Midbrain (tissue), 1 donor: Measurements from ENCODE around the gene HNRNPU.
"Not testable (repeated sequence)": the region's sequence is repeated elsewhere in the genome, so short reads cannot be mapped to it uniquely, and the experiment has no call there.

Experiments
- DNase-seq: peaks from one replicate; lab custom pipeline; 2025; lab: John Stamatoyannopoulos, UW

The HNRNPU gene

GRCh38 chr1:244840219-244840794, 24.0 kb downstream of the HNRNPU start:
- DNase-seq, result no peak

- DNase-seq, result no peak
These were observed 24.7 kb downstream of the HNRNPU start for GRCh38 chr1:244839656-244840055.

- DNase-seq, result no peak
These were observed 26.6 kb downstream of the HNRNPU start for GRCh38 chr1:244837597-244838258.

- no peak for DNase-seq
These were observed 27.8 kb downstream of the HNRNPU start for GRCh38 chr1:244836584-244836983.

- DNase-seq, result peak; percentile 52
These were observed 28.2 kb downstream of the HNRNPU start for GRCh38 chr1:244836135-244836521.

- DNase-seq, result peak; percentile 92
These were observed 28.8 kb downstream of the HNRNPU start, which contains the start of gene COX20 for GRCh38 chr1:244835276-244836134. COX20 (plus strand) TSS chr1:244835658; CDS start chr1:244835715, 57 bp downstream.

- peak; percentile 92 for DNase-seq
These were observed 29.6 kb downstream of the HNRNPU start for GRCh38 chr1:244834543-244835275.

GRCh38 chr1:244833734-244834542, 30.4 kb downstream of the HNRNPU start:
- DNase-seq, result peak; percentile 41

- not testable (repeated sequence) for DNase-seq
These were observed 31.1 kb downstream of the HNRNPU start for GRCh38 chr1:244833260-244833659.

- DNase-seq, result no peak
These were observed 33.7 kb downstream of the HNRNPU start for GRCh38 chr1:244830639-244831038.

GRCh38 chr1:244826712-244827111, 37.6 kb downstream of the HNRNPU start:
- DNase-seq, result no peak

GRCh38 chr1:244822878-244823277, 41.5 kb downstream of the HNRNPU start:
- DNase-seq, result no peak

- no peak for DNase-seq
These were observed 43.2 kb downstream of the HNRNPU start for GRCh38 chr1:244821134-244821533.

- DNase-seq, result no peak
These were observed 44.2 kb downstream of the HNRNPU start for GRCh38 chr1:244820131-244820530.

- no peak for DNase-seq
These were observed 46.9 kb downstream of the HNRNPU start for GRCh38 chr1:244817415-244817894.

GRCh38 chr1:244815600-244816099, 48.7 kb downstream of the HNRNPU start:
- no peak for DNase-seq

GRCh38 chr1:244813327-244813726, 51.0 kb downstream of the HNRNPU start:
- DNase-seq, result no peak

- no peak for DNase-seq
These were observed 54.1 kb downstream of the HNRNPU start for GRCh38 chr1:244810221-244810620.

GRCh38 chr1:244807138-244807537, 57.2 kb downstream of the HNRNPU start:
- DNase-seq, result no peak

GRCh38 chr1:244804841-244805240, 59.5 kb downstream of the HNRNPU start:
- DNase-seq, result no peak
